H1 (cell line): ENCODE measurements around the gene RFPL2.

Source experiments
- BRCA1 ChIP-seq: IDR thresholded peaks from 2 replicates; pipeline ENCODE4 v1.6.1; 2012; ENCODE audit warnings: low read depth, low read length, improper control_type of control experiment
- CREB1 ChIP-seq: IDR thresholded peaks from 2 replicates; pipeline ENCODE4 v1.6.1; 2012; ENCODE audit warnings: inconsistent platforms
- CTCF ChIP-seq, 3 experiments: IDR thresholded peaks; 1 replicate in 2 of 3; 2 replicates in 1 of 3; pipeline versions ENCODE4 v1.5.1 to v1.6.1; 2011; ENCODE audit warnings: low read length in 3 of 3, mild to moderate bottlenecking in 3 of 3, inconsistent platforms in 2 of 3, low read depth in 1 of 3, moderate library complexity in 1 of 3; ENCODE audit not compliant: insufficient read depth in 1 of 3; ENCODE audit errors: control extremely low read depth in 1 of 3
- GABPA ChIP-seq: IDR thresholded peaks from 2 replicates; pipeline ENCODE4 v1.6.1; 2011; ENCODE audit warnings: mild to moderate bottlenecking, low read length, moderate library complexity, borderline replicate concordance; ENCODE audit not compliant: insufficient read depth
- POLR2AphosphoS5 ChIP-seq: IDR thresholded peaks from 2 replicates; pipeline ENCODE4 v1.6.1; 2011; ENCODE audit warnings: low read depth, low read length
- RNF2 ChIP-seq: fragments of 200-900, 300-1000 bp; sonication (generic); IDR thresholded peaks from 2 replicates; pipeline ENCODE4 v1.7.1; 2016; ENCODE audit warnings: borderline replicate concordance, low read depth, mild to moderate bottlenecking, antibody characterized with exemption, low read length; ENCODE audit not compliant: poor library complexity, severe bottlenecking; ENCODE audit errors: missing control alignments
- SP1 ChIP-seq: IDR thresholded peaks from 2 replicates; pipeline ENCODE4 v1.6.1; 2011; ENCODE audit warnings: low read depth, low read length
- TBP ChIP-seq: IDR thresholded peaks from 2 replicates; pipeline ENCODE4 v1.6.1; 2011; ENCODE audit warnings: low read depth, low read length, improper control_type of control experiment

GRCh38 chr22:32244547-32244946, 39.7 kb upstream of the RFPL2 start:
- TF ChIP-seq GABPA (no peak), CREB1 (no peak), TBP (no peak), RNF2 (no peak), CTCF (IDR thresholded peaks at IDR 0.05; ENCODE audit: control extremely low read depth in 1 of 3, insufficient read depth in 1 of 3, low read depth in 1 of 3, low read length in 3 of 3) (no peak), SP1 (no peak), BRCA1 (no peak), POLR2AphosphoS5 (no peak)
